ENCODE measurements around the gene OXSR1.

DNA sequence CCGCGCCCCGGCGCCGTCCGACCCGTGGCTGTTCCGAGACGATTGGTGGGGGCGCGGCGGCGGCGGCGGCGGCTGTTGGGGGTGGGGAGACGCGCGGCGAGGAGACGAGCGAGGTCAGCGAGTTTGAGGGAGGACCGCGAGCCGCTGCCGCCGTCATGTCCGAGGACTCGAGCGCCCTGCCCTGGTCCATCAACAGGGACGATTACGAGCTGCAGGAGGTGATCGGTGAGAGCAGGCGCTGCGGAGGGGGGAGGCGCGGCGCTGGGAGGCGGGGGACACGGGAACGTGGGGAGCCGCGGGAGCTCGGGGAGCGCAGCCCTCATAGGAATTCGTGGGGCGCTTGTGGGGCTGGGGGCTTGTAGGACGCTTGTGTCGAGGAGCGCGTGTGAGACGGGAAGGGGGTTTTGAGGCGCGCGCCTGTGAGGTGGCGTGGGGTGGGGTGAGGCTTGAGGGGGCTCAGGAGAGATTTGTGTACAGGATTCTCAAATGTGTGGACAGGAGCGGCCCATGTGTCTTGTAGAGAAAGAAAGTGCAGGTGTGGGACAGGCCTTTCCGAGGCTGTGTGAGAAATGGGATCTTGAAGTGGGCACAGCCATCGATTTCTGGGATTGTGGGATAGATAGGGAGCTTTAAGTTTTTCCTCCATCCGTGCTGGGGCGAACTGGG lies 518 bp downstream of the OXSR1 start:
- no peak for TF ChIP-seq CTCF (IDR thresholded peaks at IDR 0.05)
- TF ChIP-seq POLR2A (IDR thresholded peaks at IDR 0.05), result no peak

All from uterus (tissue), 2 donors.